HepG2 (cell line): ENCODE data around the gene SOX12. TPM values are rescaled to one million over a fixed set of nuclear protein-coding genes. Genes with fewer than 3 reads are reported as not detected.

ENCODE experiments used
- FOXC1 ChIP-seq: sonication (generic); formaldehyde crosslinking; IDR thresholded peaks from 2 replicates; pipeline ENCODE4 v1.8.0; 2022; ENCODE audit warnings: mild to moderate bottlenecking, missing genetic modification reagents, borderline replicate concordance
- GLI4 ChIP-seq: sonication (generic); formaldehyde crosslinking; IDR thresholded peaks from 2 replicates; pipeline ENCODE4 v1.5.1; 2020; ENCODE audit warnings: missing genetic modification reagents, mild to moderate bottlenecking, moderate library complexity, borderline replicate concordance
- RARG ChIP-seq: sonication (generic); formaldehyde crosslinking; IDR thresholded peaks from 2 replicates; pipeline ENCODE4 v1.4.0; 2020; ENCODE audit warnings: low read depth, mild to moderate bottlenecking, missing genetic modification reagents
- RFX5 ChIP-seq: IDR thresholded peaks from 2 replicates; pipeline ENCODE4 v1.6.1; 2011; ENCODE audit warnings: low read depth, low read length, improper control_type of control experiment
- SMC3 ChIP-seq: IDR thresholded peaks from 2 replicates; pipeline ENCODE4 v1.6.1; 2011; ENCODE audit warnings: low read length, improper control_type of control experiment
- ZNF24 ChIP-seq: fragments of 450-650 bp; IDR thresholded peaks from 2 replicates; pipeline ENCODE4 v1.6.1; 2017; ENCODE audit warnings: antibody characterized with exemption, mild to moderate bottlenecking
- ZNF333 ChIP-seq: sonication (generic); formaldehyde crosslinking; IDR thresholded peaks from 2 replicates; pipeline ENCODE4 v1.4.0; 2020; ENCODE audit warnings: mild to moderate bottlenecking, missing genetic modification reagents, borderline replicate concordance
- ZNF335 ChIP-seq: sonication (generic); formaldehyde crosslinking; IDR thresholded peaks from 2 replicates; pipeline ENCODE4 v1.4.0; 2020; ENCODE audit warnings: missing genetic modification reagents
- ZNF460 ChIP-seq: sonication (generic); formaldehyde crosslinking; IDR thresholded peaks from 2 replicates; pipeline ENCODE4 v1.5.1; 2020; ENCODE audit warnings: missing genetic modification reagents, mild to moderate bottlenecking, borderline replicate concordance
- ZNF768 ChIP-seq: sonication (generic); formaldehyde crosslinking; IDR thresholded peaks from 2 replicates; pipeline ENCODE4 v1.4.0; 2020; ENCODE audit warnings: missing genetic modification reagents
- ZNF891 ChIP-seq: sonication (generic); formaldehyde crosslinking; IDR thresholded peaks from 2 replicates; pipeline ENCODE4 v1.5.0; 2020; ENCODE audit warnings: mild to moderate bottlenecking, missing genetic modification reagents
- polyA plus RNA-seq, 8 experiments: library from polyadenylated mRNA; depleted of rRNA in 3 of 8; stranded (reverse) in 7 of 8; unstranded in 1 of 8; fragments of >200 nt; fragmentation: Illumina TruSeq in 4 of 8; extraction: Trizol in 4 of 8; gene quantifications; 2 replicates each; pipeline versions ENCODE4 v1.2.1 to v1.2.3, GENCODE V29; 2011 to 2016; ENCODE audit warnings: low read depth in 4 of 8, missing spikeins in 1 of 8, mixed read lengths in 1 of 8; ENCODE audit not compliant: insufficient read depth in 1 of 8
- total RNA-seq, 5 experiments: library from RNA; depleted of rRNA; stranded (reverse); fragments of >200 nt; fragmentation: Illumina TruSeq; extraction: Trizol; gene quantifications; 2 replicates each; pipeline ENCODE4 v1.2.3, GENCODE V29; 2016; ENCODE audit warnings: low read depth in 1 of 5
- TF ChIP-seq, protein P1 (sequence below): sonication (generic); formaldehyde crosslinking; IDR thresholded peaks from 2 replicates; pipeline ENCODE4 v1.5.1; 2020; ENCODE audit warnings: mild to moderate bottlenecking, moderate library complexity, missing genetic modification reagents
- TF ChIP-seq, protein P2 (sequence below): sonication (generic); formaldehyde crosslinking; conservative IDR thresholded peaks from 2 replicates; pipeline ENCODE4 v1.4.0; 2020; ENCODE audit warnings: missing genetic modification reagents
- TF ChIP-seq, protein P3 (sequence below): sonication (generic); formaldehyde crosslinking; IDR thresholded peaks from 2 replicates; pipeline ENCODE4 v1.4.0; 2020; ENCODE audit warnings: missing genetic modification reagents
- TF ChIP-seq, protein P4 (sequence below): sonication (generic); formaldehyde crosslinking; IDR thresholded peaks from 2 replicates; pipeline ENCODE4 v1.4.0; 2020; ENCODE audit warnings: missing genetic modification reagents, borderline replicate concordance
- TF ChIP-seq, protein P5 (sequence below): sonication (generic); formaldehyde crosslinking; IDR thresholded peaks from 2 replicates; pipeline ENCODE4 v1.4.0; 2020; ENCODE audit warnings: missing genetic modification reagents

SOX12 gene
- total and polyA plus RNA-seq, 2 of the 13 experiments (the other 11 are each of a cell fraction or from before 2014, with no cell fraction given) = 10.0 to 18.7 TPM

DNA sequence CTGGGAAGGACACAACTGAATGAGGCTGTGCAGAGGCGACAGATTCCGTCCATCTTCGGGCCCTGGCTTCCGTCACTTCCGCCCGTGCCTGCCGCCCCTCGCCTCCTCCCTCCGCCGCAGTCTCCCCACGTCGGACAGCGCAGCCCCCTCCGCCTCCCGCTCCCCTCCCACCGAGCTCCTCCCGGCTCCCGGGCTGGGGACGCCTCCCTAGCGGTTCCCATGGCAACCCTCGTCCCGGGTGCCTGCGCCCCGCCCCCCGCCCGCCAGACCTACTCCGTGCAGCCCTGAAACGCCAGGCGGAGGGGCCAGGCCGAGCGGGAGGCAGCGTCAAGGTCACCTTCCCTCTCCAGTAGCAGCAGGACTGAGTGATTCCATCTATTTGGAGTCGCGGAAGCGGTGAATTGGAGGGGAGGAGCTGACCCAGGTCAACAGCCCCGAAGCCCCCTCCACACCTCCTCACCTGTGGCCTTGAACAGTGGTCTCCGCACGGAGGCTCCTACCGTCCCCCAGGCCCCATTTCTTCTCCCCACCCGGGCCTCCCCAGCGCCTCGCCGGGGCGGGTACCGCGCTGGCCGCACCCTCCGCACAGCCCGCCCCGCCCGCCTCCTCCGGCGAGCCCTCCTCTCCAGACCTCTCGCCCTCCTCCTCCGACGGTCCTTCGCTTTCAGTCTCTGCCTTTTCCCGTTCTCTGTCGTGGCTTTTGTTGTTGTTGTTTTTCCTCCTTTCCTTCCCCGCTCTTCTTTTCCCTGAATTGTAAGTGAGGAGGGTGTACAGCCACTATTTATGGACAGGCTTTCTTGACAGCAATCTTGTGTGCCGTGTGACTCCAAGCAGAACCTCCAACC, 22.5 kb downstream of the SOX12 start (continued):
- TF ChIP-seq SMC3 (peak; percentile 3; the same call in 1 of the 2 replicates), ZNF460 (peak; percentile 71; the same call in 1 of the 2 replicates), RARG (no peak), ZNF891 (no peak; the same call in 1 of the 2 replicates), RFX5 (peak; percentile 81), ZNF333 (CRISPR knock-in tag) (no peak; the same call in 1 of the 2 replicates), FOXC1 (CRISPR knock-in tag) (peak; percentile 97), ZNF768 (CRISPR knock-in tag) (peak; percentile 39), GLI4 (CRISPR knock-in tag) (peak; percentile 85; the same call in 1 of the 2 replicates), ZNF335 (CRISPR knock-in tag) (peak; percentile 93), ZNF24 (peak; percentile 69)
- TF ChIP-seq, protein P1, sequence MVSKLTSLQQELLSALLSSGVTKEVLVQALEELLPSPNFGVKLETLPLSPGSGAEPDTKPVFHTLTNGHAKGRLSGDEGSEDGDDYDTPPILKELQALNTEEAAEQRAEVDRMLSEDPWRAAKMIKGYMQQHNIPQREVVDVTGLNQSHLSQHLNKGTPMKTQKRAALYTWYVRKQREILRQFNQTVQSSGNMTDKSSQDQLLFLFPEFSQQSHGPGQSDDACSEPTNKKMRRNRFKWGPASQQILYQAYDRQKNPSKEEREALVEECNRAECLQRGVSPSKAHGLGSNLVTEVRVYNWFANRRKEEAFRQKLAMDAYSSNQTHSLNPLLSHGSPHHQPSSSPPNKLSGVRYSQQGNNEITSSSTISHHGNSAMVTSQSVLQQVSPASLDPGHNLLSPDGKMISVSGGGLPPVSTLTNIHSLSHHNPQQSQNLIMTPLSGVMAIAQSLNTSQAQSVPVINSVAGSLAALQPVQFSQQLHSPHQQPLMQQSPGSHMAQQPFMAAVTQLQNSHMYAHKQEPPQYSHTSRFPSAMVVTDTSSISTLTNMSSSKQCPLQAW (CRISPR knock-in tag) = peak; percentile 90
- TF ChIP-seq, protein P2, sequence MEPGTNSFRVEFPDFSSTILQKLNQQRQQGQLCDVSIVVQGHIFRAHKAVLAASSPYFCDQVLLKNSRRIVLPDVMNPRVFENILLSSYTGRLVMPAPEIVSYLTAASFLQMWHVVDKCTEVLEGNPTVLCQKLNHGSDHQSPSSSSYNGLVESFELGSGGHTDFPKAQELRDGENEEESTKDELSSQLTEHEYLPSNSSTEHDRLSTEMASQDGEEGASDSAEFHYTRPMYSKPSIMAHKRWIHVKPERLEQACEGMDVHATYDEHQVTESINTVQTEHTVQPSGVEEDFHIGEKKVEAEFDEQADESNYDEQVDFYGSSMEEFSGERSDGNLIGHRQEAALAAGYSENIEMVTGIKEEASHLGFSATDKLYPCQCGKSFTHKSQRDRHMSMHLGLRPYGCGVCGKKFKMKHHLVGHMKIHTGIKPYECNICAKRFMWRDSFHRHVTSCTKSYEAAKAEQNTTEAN (CRISPR knock-in tag) = peak; percentile 29; the same call in 1 of the 2 replicates
- TF ChIP-seq, protein P3, sequence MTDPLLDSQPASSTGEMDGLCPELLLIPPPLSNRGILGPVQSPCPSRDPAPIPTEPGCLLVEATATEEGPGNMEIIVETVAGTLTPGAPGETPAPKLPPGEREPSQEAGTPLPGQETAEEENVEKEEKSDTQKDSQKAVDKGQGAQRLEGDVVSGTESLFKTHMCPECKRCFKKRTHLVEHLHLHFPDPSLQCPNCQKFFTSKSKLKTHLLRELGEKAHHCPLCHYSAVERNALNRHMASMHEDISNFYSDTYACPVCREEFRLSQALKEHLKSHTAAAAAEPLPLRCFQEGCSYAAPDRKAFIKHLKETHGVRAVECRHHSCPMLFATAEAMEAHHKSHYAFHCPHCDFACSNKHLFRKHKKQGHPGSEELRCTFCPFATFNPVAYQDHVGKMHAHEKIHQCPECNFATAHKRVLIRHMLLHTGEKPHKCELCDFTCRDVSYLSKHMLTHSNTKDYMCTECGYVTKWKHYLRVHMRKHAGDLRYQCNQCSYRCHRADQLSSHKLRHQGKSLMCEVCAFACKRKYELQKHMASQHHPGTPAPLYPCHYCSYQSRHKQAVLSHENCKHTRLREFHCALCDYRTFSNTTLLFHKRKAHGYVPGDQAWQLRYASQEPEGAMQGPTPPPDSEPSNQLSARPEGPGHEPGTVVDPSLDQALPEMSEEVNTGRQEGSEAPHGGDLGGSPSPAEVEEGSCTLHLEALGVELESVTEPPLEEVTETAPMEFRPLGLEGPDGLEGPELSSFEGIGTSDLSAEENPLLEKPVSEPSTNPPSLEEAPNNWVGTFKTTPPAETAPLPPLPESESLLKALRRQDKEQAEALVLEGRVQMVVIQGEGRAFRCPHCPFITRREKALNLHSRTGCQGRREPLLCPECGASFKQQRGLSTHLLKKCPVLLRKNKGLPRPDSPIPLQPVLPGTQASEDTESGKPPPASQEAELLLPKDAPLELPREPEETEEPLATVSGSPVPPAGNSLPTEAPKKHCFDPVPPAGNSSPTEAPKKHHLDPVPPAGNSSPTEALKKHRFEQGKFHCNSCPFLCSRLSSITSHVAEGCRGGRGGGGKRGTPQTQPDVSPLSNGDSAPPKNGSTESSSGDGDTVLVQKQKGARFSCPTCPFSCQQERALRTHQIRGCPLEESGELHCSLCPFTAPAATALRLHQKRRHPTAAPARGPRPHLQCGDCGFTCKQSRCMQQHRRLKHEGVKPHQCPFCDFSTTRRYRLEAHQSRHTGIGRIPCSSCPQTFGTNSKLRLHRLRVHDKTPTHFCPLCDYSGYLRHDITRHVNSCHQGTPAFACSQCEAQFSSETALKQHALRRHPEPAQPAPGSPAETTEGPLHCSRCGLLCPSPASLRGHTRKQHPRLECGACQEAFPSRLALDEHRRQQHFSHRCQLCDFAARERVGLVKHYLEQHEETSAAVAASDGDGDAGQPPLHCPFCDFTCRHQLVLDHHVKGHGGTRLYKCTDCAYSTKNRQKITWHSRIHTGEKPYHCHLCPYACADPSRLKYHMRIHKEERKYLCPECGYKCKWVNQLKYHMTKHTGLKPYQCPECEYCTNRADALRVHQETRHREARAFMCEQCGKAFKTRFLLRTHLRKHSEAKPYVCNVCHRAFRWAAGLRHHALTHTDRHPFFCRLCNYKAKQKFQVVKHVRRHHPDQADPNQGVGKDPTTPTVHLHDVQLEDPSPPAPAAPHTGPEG (CRISPR knock-in tag) = peak; percentile 80; the same call in 1 of the 2 replicates
- TF ChIP-seq, protein P4, sequence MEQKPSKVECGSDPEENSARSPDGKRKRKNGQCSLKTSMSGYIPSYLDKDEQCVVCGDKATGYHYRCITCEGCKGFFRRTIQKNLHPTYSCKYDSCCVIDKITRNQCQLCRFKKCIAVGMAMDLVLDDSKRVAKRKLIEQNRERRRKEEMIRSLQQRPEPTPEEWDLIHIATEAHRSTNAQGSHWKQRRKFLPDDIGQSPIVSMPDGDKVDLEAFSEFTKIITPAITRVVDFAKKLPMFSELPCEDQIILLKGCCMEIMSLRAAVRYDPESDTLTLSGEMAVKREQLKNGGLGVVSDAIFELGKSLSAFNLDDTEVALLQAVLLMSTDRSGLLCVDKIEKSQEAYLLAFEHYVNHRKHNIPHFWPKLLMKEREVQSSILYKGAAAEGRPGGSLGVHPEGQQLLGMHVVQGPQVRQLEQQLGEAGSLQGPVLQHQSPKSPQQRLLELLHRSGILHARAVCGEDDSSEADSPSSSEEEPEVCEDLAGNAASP = peak; percentile 91
- TF ChIP-seq, protein P5, sequence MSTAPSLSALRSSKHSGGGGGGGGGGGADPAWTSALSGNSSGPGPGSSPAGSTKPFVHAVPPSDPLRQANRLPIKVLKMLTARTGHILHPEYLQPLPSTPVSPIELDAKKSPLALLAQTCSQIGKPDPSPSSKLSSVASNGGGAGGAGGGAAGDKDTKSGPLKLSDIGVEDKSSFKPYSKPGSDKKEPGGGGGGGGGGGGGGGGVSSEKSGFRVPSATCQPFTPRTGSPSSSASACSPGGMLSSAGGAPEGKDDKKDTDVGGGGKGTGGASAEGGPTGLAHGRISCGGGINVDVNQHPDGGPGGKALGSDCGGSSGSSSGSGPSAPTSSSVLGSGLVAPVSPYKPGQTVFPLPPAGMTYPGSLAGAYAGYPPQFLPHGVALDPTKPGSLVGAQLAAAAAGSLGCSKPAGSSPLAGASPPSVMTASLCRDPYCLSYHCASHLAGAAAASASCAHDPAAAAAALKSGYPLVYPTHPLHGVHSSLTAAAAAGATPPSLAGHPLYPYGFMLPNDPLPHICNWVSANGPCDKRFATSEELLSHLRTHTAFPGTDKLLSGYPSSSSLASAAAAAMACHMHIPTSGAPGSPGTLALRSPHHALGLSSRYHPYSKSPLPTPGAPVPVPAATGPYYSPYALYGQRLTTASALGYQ (CRISPR knock-in tag) = peak; percentile 93
